Astrocyte (in vitro differentiated cells and primary cell): ENCODE data around the gene DET1. TPM values are rescaled to one million over a fixed set of nuclear protein-coding genes. Genes with fewer than 3 reads are reported as not detected.

Source experiments
- DNase-seq: peaks from one replicate; pipeline ENCODE4 v3.0.0-alpha.2; 2010; ENCODE audit warnings: low read depth
- FAIRE-seq: peaks from 2 replicates; lab custom pipeline; 2011; peaks lifted over from hg19 to GRCh38; lab: Jason Lieb, UNC
- H2AFZ ChIP-seq: 2 replicates; pipeline ENCODE4 v1.6.0; 2012; ENCODE audit warnings: low read depth, low read length, inconsistent platforms
- H3K27ac ChIP-seq: 2 replicates; pipeline ENCODE4 v1.5.1; 2011; ENCODE audit warnings: low read depth, low read length, inconsistent platforms
- H3K27me3 ChIP-seq: 2 replicates; pipeline ENCODE4 v1.6.0; 2011; ENCODE audit warnings: low read length, inconsistent platforms; ENCODE audit not compliant: insufficient read depth
- H3K36me3 ChIP-seq: 2 replicates; pipeline ENCODE4 v1.5.1; 2011; ENCODE audit warnings: low read length, inconsistent platforms; ENCODE audit not compliant: insufficient read depth
- H3K4me1 ChIP-seq: 2 replicates; pipeline ENCODE4 v1.5.1; 2011; ENCODE audit warnings: low read length, inconsistent platforms; ENCODE audit not compliant: insufficient read depth
- H3K4me2 ChIP-seq: 2 replicates; pipeline ENCODE4 v1.6.0; 2012; ENCODE audit warnings: low read length, inconsistent platforms
- H3K4me3 ChIP-seq: 2 replicates; pipeline ENCODE4 v1.5.1; 2011; ENCODE audit warnings: low read depth, mild to moderate bottlenecking, low read length, inconsistent platforms; ENCODE audit not compliant: insufficient read depth
- H3K79me2 ChIP-seq: 2 replicates; pipeline ENCODE4 v1.6.0; 2012; ENCODE audit warnings: mild to moderate bottlenecking, low read length, inconsistent platforms; ENCODE audit not compliant: insufficient read depth
- H3K9ac ChIP-seq: 2 replicates; pipeline ENCODE4 v1.6.0; 2012; ENCODE audit warnings: mild to moderate bottlenecking, low read length, inconsistent platforms
- H3K9me3 ChIP-seq: 2 replicates; pipeline ENCODE4 v1.5.1; 2012; ENCODE audit warnings: low read depth, mild to moderate bottlenecking, low read length, inconsistent platforms; ENCODE audit not compliant: insufficient read depth
- H4K20me1 ChIP-seq: 2 replicates; pipeline ENCODE4 v1.6.0; 2012; ENCODE audit warnings: low read length, inconsistent platforms; ENCODE audit not compliant: insufficient read depth
- H3K27ac Mint-ChIP-seq: one replicate; pipeline ENCODE4 v1.8.0; 2021; ENCODE audit warnings: mild to moderate bottlenecking, mixed read lengths; ENCODE audit not compliant: unreplicated experiment
- H3K27me3 Mint-ChIP-seq: one replicate; pipeline ENCODE4 v1.8.0; 2021; ENCODE audit warnings: low read depth, mixed read lengths; ENCODE audit not compliant: unreplicated experiment
- H3K36me3 Mint-ChIP-seq: one replicate; pipeline ENCODE4 v1.8.0; 2021; ENCODE audit warnings: low read depth, mixed read lengths; ENCODE audit not compliant: unreplicated experiment
- H3K4me1 Mint-ChIP-seq: one replicate; pipeline ENCODE4 v1.8.0; 2021; ENCODE audit warnings: low read depth, mixed read lengths; ENCODE audit not compliant: unreplicated experiment
- H3K4me3 Mint-ChIP-seq: one replicate; pipeline ENCODE4 v1.8.0; 2021; ENCODE audit warnings: mild to moderate bottlenecking, moderate library complexity, mixed read lengths; ENCODE audit not compliant: unreplicated experiment
- H3K9me3 Mint-ChIP-seq: one replicate; pipeline ENCODE4 v1.8.0; 2021; ENCODE audit warnings: mild to moderate bottlenecking, mixed read lengths; ENCODE audit not compliant: unreplicated experiment
- CTCF ChIP-seq: IDR thresholded peaks from 2 replicates; pipeline ENCODE4 v1.5.1; 2011; ENCODE audit warnings: low read depth, mild to moderate bottlenecking, inconsistent platforms, low read length, moderate library complexity; ENCODE audit not compliant: insufficient read depth
- EZH2 ChIP-seq: IDR thresholded peaks from 2 replicates; pipeline ENCODE4 v1.6.1; 2012; ENCODE audit warnings: mild to moderate bottlenecking, low read length, inconsistent platforms; ENCODE audit not compliant: insufficient read depth
- total RNA-seq: library from RNA; stranded (reverse); gene quantifications from 2 replicates; pipeline ENCODE4 v1.2.1, GENCODE V29; 2021

The DET1 gene
- total RNA-seq, 1 donor from 2014 or later: 4.8 TPM

GRCh38 chr15:88535607-88536313, 10.7 kb downstream of the DET1 start:
- H3K4me3 Mint-ChIP-seq: no peak overlapping the region
- FAIRE-seq (no peak), DNase-seq (no peak)
- Histone ChIP-seq H3K79me2 (peaks cover 3% of the 10 kb centered on the region), H3K4me1 (no peaks in the 10 kb centered on the region), H3K4me2 (no peak overlapping the region), H3K27ac (no peak overlapping the region), H3K36me3 (peaks cover 7% of the 10 kb centered on the region), H3K9me3 (no peaks in the 10 kb centered on the region), H3K9ac (no peak overlapping the region), H3K4me3 (no peak overlapping the region), H2AFZ (no peak overlapping the region), H3K27me3 (no peaks in the 10 kb centered on the region), H4K20me1 (no peaks in the 10 kb centered on the region)
- H3K27ac Mint-ChIP-seq: no peak overlapping the region
- peaks cover 2% of the 10 kb centered on the region for H3K4me1 Mint-ChIP-seq
- peaks cover 2% of the 10 kb centered on the region for H3K9me3 Mint-ChIP-seq
- H3K27me3 Mint-ChIP-seq: no peaks in the 10 kb centered on the region
- no peak for TF ChIP-seq EZH2
- TF ChIP-seq CTCF: no peak
- peaks cover 8% of the 10 kb centered on the region for H3K36me3 Mint-ChIP-seq

DNA sequence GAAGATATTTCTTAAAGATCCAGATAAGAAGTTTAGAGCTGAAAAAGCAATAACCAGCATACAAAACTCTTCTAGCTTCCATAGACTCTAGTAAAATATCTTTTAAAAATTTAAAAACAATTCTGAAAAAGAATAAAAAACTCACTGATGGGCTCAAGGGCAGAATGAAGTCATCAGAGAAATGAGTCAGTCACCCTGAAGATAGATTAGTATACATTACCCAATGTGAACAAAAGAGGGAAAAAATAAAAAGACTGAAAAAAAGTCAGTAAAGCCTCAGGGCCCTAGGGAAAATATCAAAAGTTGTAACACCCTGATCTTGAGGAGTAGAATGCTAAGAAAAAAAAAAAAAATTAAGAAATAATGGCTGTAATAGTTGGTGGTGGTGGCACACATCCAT, 11.4 kb downstream of the DET1 start:
- H4K20me1 ChIP-seq: no peaks in the 10 kb centered on the region
- no peaks in the 10 kb centered on the region for H3K9me3 ChIP-seq
- H3K4me3 ChIP-seq: no peak overlapping the region
- no peaks in the 10 kb centered on the region for H3K4me1 ChIP-seq
- Mint-ChIP-seq H3K27ac (no peak overlapping the region), H3K9me3 (peaks cover 2% of the 10 kb centered on the region), H3K27me3 (no peaks in the 10 kb centered on the region), H3K4me1 (peaks cover 2% of the 10 kb centered on the region), H3K4me3 (no peak overlapping the region), H3K36me3 (peaks cover 14% of the 10 kb centered on the region)
- no peak overlapping the region for H3K27ac ChIP-seq
- no peak for TF ChIP-seq CTCF
- no peak for TF ChIP-seq EZH2
- H3K27me3 ChIP-seq: no peaks in the 10 kb centered on the region
- no peak overlapping the region for H3K9ac ChIP-seq
- no peak overlapping the region for H3K4me2 ChIP-seq
- H3K36me3 ChIP-seq: peaks cover 14% of the 10 kb centered on the region
- FAIRE-seq: no peak
- no peak overlapping the region for H2AFZ ChIP-seq
- DNase-seq: no peak
- peaks cover 3% of the 10 kb centered on the region for H3K79me2 ChIP-seq

DNA sequence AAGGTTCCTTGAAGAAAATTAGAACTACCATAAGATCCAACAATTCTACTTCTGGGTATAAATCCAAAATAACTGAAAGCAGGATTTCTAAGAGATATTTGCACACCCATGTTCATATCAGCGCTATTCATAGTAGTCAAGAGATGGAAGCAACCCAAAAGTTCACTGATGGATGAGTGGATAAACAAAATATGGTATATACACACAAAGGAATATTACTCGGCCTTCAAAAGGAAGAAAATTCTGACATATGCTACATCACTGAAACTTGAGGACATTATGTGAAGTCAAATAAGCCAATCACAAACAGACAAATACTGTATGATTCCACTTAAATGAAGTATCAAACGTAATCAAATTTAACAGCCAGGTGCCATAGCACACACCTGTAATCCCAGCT, 13.1 kb downstream of the DET1 start:
- Mint-ChIP-seq H3K36me3 (peaks cover 13% of the 10 kb centered on the region), H3K27me3 (no peaks in the 10 kb centered on the region), H3K27ac (no peak overlapping the region), H3K9me3 (peaks cover 2% of the 10 kb centered on the region), H3K4me1 (peaks cover 2% of the 10 kb centered on the region), H3K4me3 (no peak overlapping the region)
- Histone ChIP-seq H3K4me1 (no peaks in the 10 kb centered on the region), H3K27me3 (no peaks in the 10 kb centered on the region), H3K27ac (no peak overlapping the region), H3K9me3 (no peaks in the 10 kb centered on the region), H3K9ac (no peak overlapping the region), H3K79me2 (peaks cover 3% of the 10 kb centered on the region), H3K4me3 (no peak overlapping the region), H3K4me2 (no peak overlapping the region), H4K20me1 (no peaks in the 10 kb centered on the region), H2AFZ (no peak overlapping the region), H3K36me3 (peaks cover 14% of the 10 kb centered on the region)
- FAIRE-seq (no peak), DNase-seq (no peak)
- TF ChIP-seq EZH2 (no peak), CTCF (no peak)
